ENCODE measurements around the gene MGRN1. TPM values are rescaled to one million over a fixed set of nuclear protein-coding genes. Genes with fewer than 3 reads are reported as not detected.

Gene MGRN1
- total RNA-seq, 5 donors from 2014 or later (not counting 1 experiment from before 2014, with no cell fraction given), result 63.1 to 76.8 (median 72.2) TPM

- H3K9me3 Mint-ChIP-seq, result peaks cover 0 to 3% (median 0%) of the 10 kb centered on the region in 3 donors
- peaks cover 30 to 51% (median 44%) of the 10 kb centered on the region in 3 donors for H3K4me1 Mint-ChIP-seq
- Histone ChIP-seq H3K9me3 (no peaks in the 10 kb centered on the region), H3K27ac (ENCODE audit: low read length) (no peak overlapping the region), H3K36me3 (ENCODE audit: control insufficient read depth in 2 of 2, extremely low read depth in 1 of 2, insufficient read depth in 1 of 2, low read length in 1 of 2) (no peaks in the 10 kb centered on the region), H3K4me3 (ENCODE audit: control insufficient read depth in 1 of 2, extremely low read depth in 1 of 2, low read length in 1 of 2) (no peak overlapping the region), H3K27me3 (replicated peaks in 1 of 2; ENCODE audit: control insufficient read depth in 2 of 2, extremely low read depth in 1 of 2, insufficient read depth in 2 of 2, low read length in 1 of 2) (no peaks in the 10 kb centered on the region), H3K4me1 (ENCODE audit: control insufficient read depth in 1 of 2, extremely low read depth in 1 of 2, insufficient read depth in 2 of 2, low read length in 2 of 2) (peaks cover 7 to 31% of the 10 kb centered on the region in 2 experiments)
- H3K4me3 Mint-ChIP-seq, result no peak overlapping the region
- WGBS (ENCODE audit: insufficient coverage), result 100% methylated on average over 8 of the region's 9 CpGs
- ATAC-seq (replicated peaks in 1 of 4) (no peak), DNase-seq (no peak)
- H3K27ac Mint-ChIP-seq, result no peak overlapping the region
- peaks cover 8% of the 10 kb centered on the region for H3K36me3 Mint-ChIP-seq
- ChIA-PET CTCF (interaction anchor here in 1 of 2 donors (0.6 kb wide), 1 partner anchor 169 kb away, joined by 3 read pairs; no protein-coding TSS in a partner anchor), POLR2A (no interaction called here)
- H3K27me3 Mint-ChIP-seq, result no peaks in the 10 kb centered on the region
These were observed 3.7 kb downstream of the MGRN1 start for GRCh38 chr16:4628283-4628682.

DNA sequence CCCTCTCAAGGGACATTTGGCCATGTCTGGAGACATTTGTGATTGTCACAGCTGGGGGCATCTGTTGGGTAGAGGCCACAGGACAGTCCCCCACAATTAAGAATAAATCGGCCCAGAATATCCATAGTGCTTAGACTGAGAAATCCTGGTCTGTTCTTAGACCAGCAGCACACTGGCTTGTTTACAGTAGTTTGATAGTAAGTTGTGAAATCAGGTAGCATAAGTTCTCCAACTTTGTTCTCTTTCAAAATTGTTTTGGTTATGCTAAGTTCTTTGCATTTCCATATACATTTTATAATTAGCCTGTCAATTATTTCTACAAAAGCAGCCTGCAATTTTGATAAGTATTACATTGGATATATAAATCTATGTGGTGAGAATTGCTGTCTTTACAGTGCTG is 6.8 kb downstream of the MGRN1 start:
- no peak overlapping the region for H3K4me3 ChIP-seq (ENCODE audit: control insufficient read depth in 1 of 2, extremely low read depth in 1 of 2, low read length in 1 of 2)
- H3K27ac Mint-ChIP-seq, result no peak overlapping the region
- no CpG with 5 or more reads among the region's 1 CpG for WGBS (ENCODE audit: insufficient coverage)
- no peaks in the 10 kb centered on the region for H3K27me3 ChIP-seq (replicated peaks in 1 of 2; ENCODE audit: control insufficient read depth in 2 of 2, extremely low read depth in 1 of 2, insufficient read depth in 2 of 2, low read length in 1 of 2)
- no peaks in the 10 kb centered on the region for H3K9me3 ChIP-seq
- ChIA-PET POLR2A (no interaction called here), CTCF (interaction anchor here in 1 of 2 donors (1.5 kb wide), 1 partner anchor 19 kb away, joined by 5 read pairs; no protein-coding TSS in a partner anchor)
- peaks cover 10 to 36% (median 28%) of the 10 kb centered on the region in 3 donors for H3K4me1 Mint-ChIP-seq
- H3K9me3 Mint-ChIP-seq, result peaks cover 0 to 3% (median 0%) of the 10 kb centered on the region in 3 donors
- DNase-seq (no peak), ATAC-seq (replicated peaks in 1 of 4) (no peak)
- H3K27me3 Mint-ChIP-seq, result no peaks in the 10 kb centered on the region
- H3K4me1 ChIP-seq (ENCODE audit: control insufficient read depth in 1 of 2, extremely low read depth in 1 of 2, insufficient read depth in 2 of 2, low read length in 2 of 2), result peaks cover 2 to 9% of the 10 kb centered on the region in 2 experiments
- no peak overlapping the region for H3K27ac ChIP-seq (ENCODE audit: low read length)
- peaks cover 2 to 7% of the 10 kb centered on the region in 2 donors for H3K36me3 ChIP-seq (ENCODE audit: control insufficient read depth in 2 of 2, extremely low read depth in 1 of 2, insufficient read depth in 1 of 2, low read length in 1 of 2)
- H3K36me3 Mint-ChIP-seq, result peaks cover 16% of the 10 kb centered on the region
- H3K4me3 Mint-ChIP-seq, result no peak overlapping the region

- Histone ChIP-seq H3K4me3 (ENCODE audit: control insufficient read depth in 1 of 2, extremely low read depth in 1 of 2, low read length in 1 of 2) (no peak overlapping the region), H3K27ac (ENCODE audit: low read length) (no peak overlapping the region), H3K36me3 (ENCODE audit: control insufficient read depth in 2 of 2, extremely low read depth in 1 of 2, insufficient read depth in 1 of 2, low read length in 1 of 2) (peaks cover 9 to 13% of the 10 kb centered on the region in 2 donors), H3K9me3 (no peaks in the 10 kb centered on the region), H3K27me3 (replicated peaks in 1 of 2; ENCODE audit: control insufficient read depth in 2 of 2, extremely low read depth in 1 of 2, insufficient read depth in 2 of 2, low read length in 1 of 2) (no peaks in the 10 kb centered on the region), H3K4me1 (ENCODE audit: control insufficient read depth in 1 of 2, extremely low read depth in 1 of 2, insufficient read depth in 2 of 2, low read length in 2 of 2) (peaks cover 0 to 11% of the 10 kb centered on the region in 2 experiments)
- Mint-ChIP-seq H3K9me3 (peaks cover 0 to 3% (median 0%) of the 10 kb centered on the region in 3 donors), H3K4me1 (peaks cover 15 to 28% (median 19%) of the 10 kb centered on the region in 3 donors), H3K27me3 (no peaks in the 10 kb centered on the region), H3K27ac (no peak overlapping the region), H3K36me3 (peaks cover 17% of the 10 kb centered on the region), H3K4me3 (no peak overlapping the region)
- WGBS (ENCODE audit: insufficient coverage), result 96% methylated on average over 18 of the region's 20 CpGs
- DNase-seq (no peak), ATAC-seq (replicated peaks in 1 of 4) (no peak)
- ChIA-PET POLR2A (no interaction called here), CTCF (no interaction called here)
These were observed 9.4 kb downstream of the MGRN1 start for GRCh38 chr16:4633910-4634635.

GRCh38 chr16:4634768-4635167 is 10.1 kb downstream of the MGRN1 start:
- Mint-ChIP-seq H3K27me3 (no peaks in the 10 kb centered on the region), H3K4me3 (no peak overlapping the region), H3K36me3 (peaks cover 17% of the 10 kb centered on the region), H3K27ac (no peak overlapping the region), H3K4me1 (peaks cover 19 to 29% (median 23%) of the 10 kb centered on the region in 3 donors), H3K9me3 (peaks cover 0 to 3% (median 0%) of the 10 kb centered on the region in 3 donors)
- no peak for DNase-seq
- ChIA-PET CTCF (no interaction called here), POLR2A (no interaction called here)
- Histone ChIP-seq H3K4me3 (ENCODE audit: control insufficient read depth in 1 of 2, extremely low read depth in 1 of 2, low read length in 1 of 2) (no peak overlapping the region), H3K4me1 (ENCODE audit: control insufficient read depth in 1 of 2, extremely low read depth in 1 of 2, insufficient read depth in 2 of 2, low read length in 2 of 2) (peaks cover 0 to 18% of the 10 kb centered on the region in 2 experiments), H3K9me3 (no peaks in the 10 kb centered on the region), H3K27ac (ENCODE audit: low read length) (no peak overlapping the region), H3K36me3 (ENCODE audit: control insufficient read depth in 2 of 2, extremely low read depth in 1 of 2, insufficient read depth in 1 of 2, low read length in 1 of 2) (peaks cover 9 to 14% of the 10 kb centered on the region in 2 donors), H3K27me3 (replicated peaks in 1 of 2; ENCODE audit: control insufficient read depth in 2 of 2, extremely low read depth in 1 of 2, insufficient read depth in 2 of 2, low read length in 1 of 2) (no peaks in the 10 kb centered on the region)
- ATAC-seq (replicated peaks in 1 of 4), result no peak
- WGBS (ENCODE audit: insufficient coverage), result 89% methylated on average over 6 of the region's 12 CpGs

DNA sequence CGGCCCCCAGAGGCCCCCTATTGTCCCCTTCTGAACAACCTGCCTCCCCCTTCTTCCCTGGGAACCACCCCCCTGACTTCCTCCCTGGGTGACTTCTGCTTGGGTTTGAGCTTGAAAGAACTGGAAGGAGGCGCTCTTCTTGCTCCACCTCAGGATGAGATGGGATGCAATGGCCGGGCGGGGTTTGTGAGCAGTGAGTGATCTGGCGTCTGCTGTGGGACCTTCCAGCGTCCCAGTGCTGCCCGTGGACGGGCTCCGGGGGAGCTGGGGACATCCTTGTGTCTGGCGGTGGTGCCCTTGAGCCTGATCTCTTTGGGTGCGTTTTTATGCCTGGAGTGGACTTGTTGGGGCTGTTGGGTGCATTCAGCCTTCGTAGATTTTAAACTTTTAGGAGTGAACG is 11.6 kb downstream of the MGRN1 start:
- POLR2A ChIA-PET, result no interaction called here
- no peak overlapping the region for H3K4me3 ChIP-seq (ENCODE audit: control insufficient read depth in 1 of 2, extremely low read depth in 1 of 2, low read length in 1 of 2)
- peaks cover 0 to 32% of the 10 kb centered on the region in 2 experiments for H3K4me1 ChIP-seq (ENCODE audit: control insufficient read depth in 1 of 2, extremely low read depth in 1 of 2, insufficient read depth in 2 of 2, low read length in 2 of 2)
- CTCF ChIA-PET, result interaction anchor here in 1 of 2 donors (0.6 to 0.9 kb wide), 2 partner anchors 13 to 20 kb away, joined by 4 to 5 read pairs; no protein-coding TSS in a partner anchor
- peaks cover 32 to 39% (median 33%) of the 10 kb centered on the region in 3 donors for H3K4me1 Mint-ChIP-seq
- H3K36me3 ChIP-seq (ENCODE audit: control insufficient read depth in 2 of 2, extremely low read depth in 1 of 2, insufficient read depth in 1 of 2, low read length in 1 of 2), result peaks cover 9 to 14% of the 10 kb centered on the region in 2 donors
- DNase-seq (no peak), ATAC-seq (replicated peaks in 1 of 4) (no peak)
- peaks cover 0 to 3% (median 0%) of the 10 kb centered on the region in 3 donors for H3K9me3 Mint-ChIP-seq
- 96% methylated on average over 10 of the region's 13 CpGs for WGBS (ENCODE audit: insufficient coverage)
- peaks cover 14% of the 10 kb centered on the region for H3K36me3 Mint-ChIP-seq
- no peaks in the 10 kb centered on the region for H3K27me3 Mint-ChIP-seq
- H3K27ac Mint-ChIP-seq, result no peak overlapping the region
- no peaks in the 10 kb centered on the region for H3K27me3 ChIP-seq (replicated peaks in 1 of 2; ENCODE audit: control insufficient read depth in 2 of 2, extremely low read depth in 1 of 2, insufficient read depth in 2 of 2, low read length in 1 of 2)
- no peak overlapping the region for H3K4me3 Mint-ChIP-seq
- no peak overlapping the region for H3K27ac ChIP-seq (ENCODE audit: low read length)
- H3K9me3 ChIP-seq, result no peaks in the 10 kb centered on the region

DNA sequence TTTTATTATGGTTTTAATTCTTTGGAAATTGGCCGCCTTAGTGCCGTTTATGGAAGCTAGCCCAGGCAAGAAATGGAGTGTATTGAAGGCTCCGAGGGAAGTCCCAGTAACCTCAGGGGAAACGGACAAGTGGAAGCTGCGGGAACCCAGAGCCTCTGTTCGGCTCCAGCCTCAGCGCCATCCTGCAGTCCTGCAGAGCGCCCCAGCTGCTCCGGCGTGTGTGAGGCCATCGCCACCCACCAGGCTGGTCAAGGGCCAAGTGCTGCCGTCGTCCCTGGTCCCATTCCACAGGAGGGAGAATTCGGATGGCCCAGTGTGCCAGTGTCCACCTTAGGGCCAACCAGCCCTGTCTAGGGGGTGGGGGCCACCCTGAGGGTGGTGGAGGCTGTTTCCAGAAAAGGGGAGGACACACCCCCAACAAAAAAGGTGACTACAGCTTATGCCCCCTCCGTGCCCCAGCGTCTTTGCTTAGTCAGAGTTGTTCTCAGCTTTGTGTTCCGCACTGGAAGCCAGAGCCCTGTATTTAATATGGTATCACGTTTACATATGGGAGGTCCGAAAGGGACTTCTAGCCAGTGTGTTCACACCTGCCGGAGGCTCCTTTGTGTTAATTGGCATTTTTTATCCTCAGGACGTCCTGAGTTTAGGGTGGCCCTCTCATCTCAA is 13.0 kb downstream of the MGRN1 start:
- Mint-ChIP-seq H3K27ac (no peak overlapping the region), H3K36me3 (peaks cover 9% of the 10 kb centered on the region), H3K27me3 (no peaks in the 10 kb centered on the region), H3K9me3 (no peaks in the 10 kb centered on the region), H3K4me3 (no peak overlapping the region), H3K4me1 (peaks cover 32 to 37% (median 36%) of the 10 kb centered on the region in 3 donors)
- no peak for ATAC-seq (replicated peaks in 1 of 4)
- no peaks in the 10 kb centered on the region for H3K27me3 ChIP-seq (replicated peaks in 1 of 2; ENCODE audit: control insufficient read depth in 2 of 2, extremely low read depth in 1 of 2, insufficient read depth in 2 of 2, low read length in 1 of 2)
- no peak overlapping the region for H3K27ac ChIP-seq (ENCODE audit: low read length)
- H3K4me1 ChIP-seq (ENCODE audit: control insufficient read depth in 1 of 2, extremely low read depth in 1 of 2, insufficient read depth in 2 of 2, low read length in 2 of 2), result peaks cover 0 to 34% of the 10 kb centered on the region in 2 experiments
- H3K36me3 ChIP-seq (ENCODE audit: control insufficient read depth in 2 of 2, extremely low read depth in 1 of 2, insufficient read depth in 1 of 2, low read length in 1 of 2), result peaks cover 9 to 14% of the 10 kb centered on the region in 2 donors
- ChIA-PET POLR2A (interaction anchor here in 1 of 2 donors (0.6 kb wide), 1 partner anchor 201 kb away, joined by 3 read pairs; no protein-coding TSS in a partner anchor), CTCF (no interaction called here)
- no peak overlapping the region for H3K4me3 ChIP-seq (ENCODE audit: control insufficient read depth in 1 of 2, extremely low read depth in 1 of 2, low read length in 1 of 2)
- 99% methylated on average over 12 of the region's 21 CpGs for WGBS (ENCODE audit: insufficient coverage)
- no peak for DNase-seq
- H3K9me3 ChIP-seq, result no peaks in the 10 kb centered on the region
